PC-9 (cell line): ENCODE results near the gene PRKAG2. TPM values are rescaled to one million over a fixed set of nuclear protein-coding genes. Genes with fewer than 3 reads are reported as not detected.

Experiments
- BruUV-seq: library from RNA; stranded (reverse); fragments of 400-500 nt; replicated peaks from 2 replicates; lab custom pipeline; 2021; lab: Mats Ljungman, UMichigan
- CTCF ChIA-PET: fragments of 300-600 bp; sonication (Branson Sonifier 250); formaldehyde crosslinking; loops from one replicate; lab custom pipeline; 2022; ENCODE audit warnings: antibody characterized with exemption; lab: Charles Lee
- POLR2A ChIA-PET: fragments of 300-600 bp; sonication (Branson Sonifier 250); formaldehyde crosslinking; loops from one replicate; lab custom pipeline; 2022; ENCODE audit warnings: antibody characterized with exemption; ENCODE audit not compliant: unreplicated experiment; lab: Charles Lee
- DNase-seq, 2 experiments: peaks; one replicate each; pipeline versions ENCODE4 v3.0.0 to v3.0.0-alpha.2; 2015 to 2022; ENCODE audit warnings: mixed read lengths in 1 of 2
- H2AFZ ChIP-seq: fragments of 200-600 bp; sonication (generic); 2 replicates; pipeline ENCODE4 v1.8.1; 2017; ENCODE audit warnings: antibody characterized with exemption
- H3F3A ChIP-seq: fragments of 200-600 bp; sonication (generic); 2 replicates; pipeline ENCODE4 v1.8.1; 2017; ENCODE audit warnings: antibody characterized with exemption, mild to moderate bottlenecking, low read depth; ENCODE audit not compliant: insufficient read depth
- H3K27ac ChIP-seq: fragments of 200-600 bp; sonication (generic); 2 replicates; pipeline ENCODE4 v1.6.1; 2016; ENCODE audit warnings: mixed run types
- H3K27me3 ChIP-seq: fragments of 200-600 bp; sonication (generic); 2 replicates; pipeline ENCODE4 v1.6.1; 2016; ENCODE audit warnings: low read depth, mixed run types; ENCODE audit not compliant: insufficient read depth
- H3K36me3 ChIP-seq: fragments of 200-600 bp; sonication (generic); 2 replicates; pipeline ENCODE4 v1.6.1; 2016; ENCODE audit warnings: low read depth, mixed run types
- H3K4me1 ChIP-seq: fragments of 200-600 bp; sonication (generic); replicated peaks from 2 replicates; pipeline ENCODE4 v1.6.1; 2016; ENCODE audit warnings: mixed run types; ENCODE audit not compliant: insufficient read depth
- H3K4me2 ChIP-seq: fragments of 200-600 bp; sonication (generic); 2 replicates; pipeline ENCODE4 v1.6.1; 2017; ENCODE audit warnings: mixed run types
- H3K4me3 ChIP-seq: fragments of 200-600 bp; sonication (generic); 2 replicates; pipeline ENCODE4 v1.6.1; 2016; ENCODE audit warnings: mixed run types
- H3K79me2 ChIP-seq: fragments of 200-600 bp; sonication (generic); 2 replicates; pipeline ENCODE4 v1.6.1; 2017; ENCODE audit warnings: low read depth, mixed run types
- H3K9me2 ChIP-seq: fragments of 200-600 bp; sonication (generic); 2 replicates; pipeline ENCODE4 v1.8.1; 2017; ENCODE audit warnings: mild to moderate bottlenecking; ENCODE audit not compliant: insufficient read depth
- H3K9me3 ChIP-seq: fragments of 200-600 bp; sonication (generic); 2 replicates; pipeline ENCODE4 v1.8.1; 2016; ENCODE audit warnings: low read depth; ENCODE audit not compliant: insufficient read depth
- H4K20me1 ChIP-seq: fragments of 200-600 bp; sonication (generic); 2 replicates; pipeline ENCODE4 v1.8.1; 2017; ENCODE audit not compliant: insufficient read depth
- EZH2 ChIP-seq: fragments of 200-600 bp; sonication (generic); IDR thresholded peaks from 2 replicates; pipeline ENCODE4 v1.8.0; 2017; ENCODE audit warnings: antibody characterized with exemption, low read depth
- intact Hi-C: fragments of 100-400 bp; cut with micrococcal nuclease; formaldehyde crosslinking; loops from one replicate; pipeline ENCODE4 v1.10.0; 2022; ENCODE audit not compliant: unreplicated experiment
- total RNA-seq: library from RNA; stranded (reverse); gene quantifications from 2 replicates; pipeline ENCODE4 v1.2.3, GENCODE V29; 2021
- TF ChIP-seq, protein P1 (sequence below): fragments of 200-600 bp; sonication (generic); conservative IDR thresholded peaks from 2 replicates; pipeline ENCODE4 v1.6.1; 2017; ENCODE audit warnings: mixed run types, antibody characterized with exemption, mild to moderate bottlenecking, moderate library complexity

PRKAG2 gene
- total RNA-seq, 1 experiment from 2014 or later = 37.3 TPM

DNA sequence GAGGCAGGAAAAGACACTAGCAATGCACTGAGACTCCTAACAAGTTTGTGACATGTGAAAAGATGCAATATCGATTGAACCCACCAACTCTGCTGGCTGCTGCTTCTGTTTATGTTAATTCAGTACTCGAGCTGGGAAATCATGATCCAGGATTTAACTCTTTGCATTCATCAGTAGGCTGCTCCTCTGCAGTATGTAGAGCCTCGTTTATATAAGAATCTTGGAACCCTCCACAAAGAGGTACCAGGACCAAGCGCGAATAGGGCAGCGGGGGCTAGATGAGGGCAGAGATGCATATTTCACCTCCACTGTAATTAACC, 7.8 kb downstream of the PRKAG2 start:
- CTCF ChIA-PET = no interaction called here
- no peak for TF ChIP-seq EZH2
- TF ChIP-seq, protein P1, sequence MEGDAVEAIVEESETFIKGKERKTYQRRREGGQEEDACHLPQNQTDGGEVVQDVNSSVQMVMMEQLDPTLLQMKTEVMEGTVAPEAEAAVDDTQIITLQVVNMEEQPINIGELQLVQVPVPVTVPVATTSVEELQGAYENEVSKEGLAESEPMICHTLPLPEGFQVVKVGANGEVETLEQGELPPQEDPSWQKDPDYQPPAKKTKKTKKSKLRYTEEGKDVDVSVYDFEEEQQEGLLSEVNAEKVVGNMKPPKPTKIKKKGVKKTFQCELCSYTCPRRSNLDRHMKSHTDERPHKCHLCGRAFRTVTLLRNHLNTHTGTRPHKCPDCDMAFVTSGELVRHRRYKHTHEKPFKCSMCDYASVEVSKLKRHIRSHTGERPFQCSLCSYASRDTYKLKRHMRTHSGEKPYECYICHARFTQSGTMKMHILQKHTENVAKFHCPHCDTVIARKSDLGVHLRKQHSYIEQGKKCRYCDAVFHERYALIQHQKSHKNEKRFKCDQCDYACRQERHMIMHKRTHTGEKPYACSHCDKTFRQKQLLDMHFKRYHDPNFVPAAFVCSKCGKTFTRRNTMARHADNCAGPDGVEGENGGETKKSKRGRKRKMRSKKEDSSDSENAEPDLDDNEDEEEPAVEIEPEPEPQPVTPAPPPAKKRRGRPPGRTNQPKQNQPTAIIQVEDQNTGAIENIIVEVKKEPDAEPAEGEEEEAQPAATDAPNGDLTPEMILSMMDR = no peak
- BruUV-seq = no TSS peak
- peaks cover 8% of the 10 kb centered on the region; the same call in 1 of the 2 replicates for H3K27me3 ChIP-seq
- no peaks in the 10 kb centered on the region for H3K79me2 ChIP-seq
- H4K20me1 ChIP-seq = no peaks in the 10 kb centered on the region
- POLR2A ChIA-PET = interaction anchor here (0.5 kb wide), 1 partner anchor 21 kb away, joined by 3 read pairs; no protein-coding TSS in a partner anchor
- no peak overlapping the region for H2AFZ ChIP-seq
- H3K4me2 ChIP-seq = no peak overlapping the region
- H3K27ac ChIP-seq = no peak overlapping the region
- no peaks in the 10 kb centered on the region for H3K9me3 ChIP-seq
- intact Hi-C loops = no loop called here
- H3K4me1 ChIP-seq = no peaks in the 10 kb centered on the region
- H3F3A ChIP-seq = no peaks in the 10 kb centered on the region
- H3K4me3 ChIP-seq = no peak overlapping the region
- DNase-seq = no peak
- no peaks in the 10 kb centered on the region for H3K9me2 ChIP-seq
- no peaks in the 10 kb centered on the region for H3K36me3 ChIP-seq

- ChIA-PET POLR2A (no interaction called here), CTCF (no interaction called here)
- Histone ChIP-seq H3K4me1 (no peaks in the 10 kb centered on the region), H3K27me3 (peaks cover 8% of the 10 kb centered on the region; the same call in 1 of the 2 replicates), H3K4me2 (no peak overlapping the region), H3K79me2 (no peaks in the 10 kb centered on the region), H3K4me3 (no peak overlapping the region), H3K36me3 (no peaks in the 10 kb centered on the region), H4K20me1 (no peaks in the 10 kb centered on the region), H3K9me2 (no peaks in the 10 kb centered on the region), H2AFZ (no peak overlapping the region), H3F3A (no peaks in the 10 kb centered on the region), H3K9me3 (no peaks in the 10 kb centered on the region), H3K27ac (no peak overlapping the region)
- DNase-seq = no peak
- intact Hi-C loops = no loop called here
- BruUV-seq = no TSS peak
- no peak for TF ChIP-seq EZH2
Measured at GRCh38 chr7:151868396-151869108, 8.4 kb downstream of the PRKAG2 start.

- Histone ChIP-seq H3K4me2 (no peak overlapping the region), H3K36me3 (no peaks in the 10 kb centered on the region), H3K4me1 (no peaks in the 10 kb centered on the region), H3K4me3 (no peak overlapping the region), H3F3A (no peaks in the 10 kb centered on the region), H4K20me1 (no peaks in the 10 kb centered on the region), H3K27ac (no peak overlapping the region), H3K9me2 (no peaks in the 10 kb centered on the region), H3K27me3 (peaks cover 8% of the 10 kb centered on the region; the same call in 1 of the 2 replicates), H2AFZ (no peak overlapping the region), H3K9me3 (no peaks in the 10 kb centered on the region), H3K79me2 (no peaks in the 10 kb centered on the region)
- DNase-seq = no peak
- CTCF ChIA-PET = no interaction called here
- no TSS peak for BruUV-seq
- TF ChIP-seq EZH2 = no peak
- TF ChIP-seq, protein P1 = no peak
- intact Hi-C loops = no loop called here
- POLR2A ChIA-PET = no interaction called here
Measured at GRCh38 chr7:151867912-151868311, 9.0 kb downstream of the PRKAG2 start.
